Skeletal muscle satellite cell (primary cell): ENCODE results near the gene CEP89.
"Not testable (repeated sequence)": the region's sequence is repeated elsewhere in the genome, so short reads cannot be mapped to it uniquely, and the experiment has no call there.

Source experiments
- H3K27me3 ChIP-seq: 2 replicates; pipeline ENCODE4 v1.7.0; 2013; ENCODE audit warnings: low read length; ENCODE audit not compliant: control insufficient read depth, insufficient read depth
- H3K36me3 ChIP-seq: 2 replicates; pipeline ENCODE4 v1.7.0; 2013; ENCODE audit warnings: mild to moderate bottlenecking, control low read depth, low read length; ENCODE audit not compliant: insufficient read depth
- H3K4me1 ChIP-seq: 2 replicates; pipeline ENCODE4 v1.7.0; 2013; ENCODE audit warnings: low read length; ENCODE audit not compliant: control insufficient read depth, insufficient read depth
- H3K4me2 ChIP-seq: 2 replicates; pipeline ENCODE4 v1.7.0; 2013; ENCODE audit warnings: mild to moderate bottlenecking, low read length
- H3K4me3 ChIP-seq: 2 replicates; pipeline ENCODE4 v1.7.0; 2013; ENCODE audit warnings: low read length
- H3K9ac ChIP-seq: 2 replicates; pipeline ENCODE4 v1.7.0; 2013; ENCODE audit warnings: mild to moderate bottlenecking, low read depth, low read length, moderate library complexity
- H3K9me3 ChIP-seq: replicated peaks from 2 replicates; pipeline ENCODE4 v1.7.0; 2013; ENCODE audit warnings: mild to moderate bottlenecking, control low read depth, low read length

CEP89 gene

GRCh38 chr19:32889137-32889934 lies 82.4 kb downstream of the CEP89 start:
- Histone ChIP-seq H3K4me3 (no peak overlapping the region), H3K9ac (no peak overlapping the region), H3K27me3 (no peaks in the 10 kb centered on the region), H3K36me3 (no peaks in the 10 kb centered on the region), H3K9me3 (no peaks in the 10 kb centered on the region), H3K4me1 (no peaks in the 10 kb centered on the region), H3K4me2 (no peak overlapping the region)

GRCh38 chr19:32887572-32888215 lies 84.1 kb downstream of the CEP89 start:
- H3K27me3 ChIP-seq: no peaks in the 10 kb centered on the region
- H3K9ac ChIP-seq: no peak overlapping the region
- H3K9me3 ChIP-seq: no peaks in the 10 kb centered on the region
- no peak overlapping the region for H3K4me2 ChIP-seq
- H3K4me1 ChIP-seq: no peaks in the 10 kb centered on the region
- H3K36me3 ChIP-seq: no peaks in the 10 kb centered on the region
- no peak overlapping the region for H3K4me3 ChIP-seq

GRCh38 chr19:32886241-32886640 lies 85.5 kb downstream of the CEP89 start:
- Histone ChIP-seq H3K4me2 (no peak overlapping the region), H3K9ac (no peak overlapping the region), H3K9me3 (no peaks in the 10 kb centered on the region), H3K4me3 (no peak overlapping the region), H3K36me3 (no peaks in the 10 kb centered on the region), H3K27me3 (no peaks in the 10 kb centered on the region), H3K4me1 (no peaks in the 10 kb centered on the region)

GRCh38 chr19:32885255-32885654 lies 86.5 kb downstream of the CEP89 start:
- H3K4me2 ChIP-seq, H3K27me3 ChIP-seq, H3K9ac ChIP-seq, H3K4me3 ChIP-seq, H3K9me3 ChIP-seq, H3K4me1 ChIP-seq, H3K36me3 ChIP-seq: not testable (repeated sequence)

GRCh38 chr19:32881766-32882165 lies 90.0 kb downstream of the CEP89 start:
- Histone ChIP-seq H3K4me3 (no peak overlapping the region), H3K4me2 (no peak overlapping the region), H3K36me3 (no peaks in the 10 kb centered on the region), H3K4me1 (peaks cover 4% of the 10 kb centered on the region), H3K9ac (no peak overlapping the region), H3K27me3 (no peaks in the 10 kb centered on the region), H3K9me3 (no peaks in the 10 kb centered on the region)

- no peak overlapping the region for H3K9ac ChIP-seq
- H3K4me3 ChIP-seq: no peak overlapping the region
- H3K36me3 ChIP-seq: no peaks in the 10 kb centered on the region
- no peak overlapping the region for H3K4me2 ChIP-seq
- H3K9me3 ChIP-seq: no peaks in the 10 kb centered on the region
- H3K27me3 ChIP-seq: no peaks in the 10 kb centered on the region
- peaks cover 6% of the 10 kb centered on the region for H3K4me1 ChIP-seq
Measured at GRCh38 chr19:32880622-32881021, 91.1 kb downstream of the CEP89 start.

GRCh38 chr19:32879741-32880140 lies 92.0 kb downstream of the CEP89 start:
- Histone ChIP-seq H3K4me1 (peaks cover 6% of the 10 kb centered on the region), H3K27me3 (no peaks in the 10 kb centered on the region), H3K9ac (no peak overlapping the region), H3K4me2 (no peak overlapping the region), H3K4me3 (no peak overlapping the region), H3K9me3 (no peaks in the 10 kb centered on the region), H3K36me3 (no peaks in the 10 kb centered on the region)

- Histone ChIP-seq H3K4me3 (no peak overlapping the region), H3K4me1 (peaks cover 6% of the 10 kb centered on the region), H3K9me3 (no peaks in the 10 kb centered on the region), H3K9ac (no peak overlapping the region), H3K4me2 (no peak overlapping the region), H3K36me3 (no peaks in the 10 kb centered on the region), H3K27me3 (no peaks in the 10 kb centered on the region)
Measured at GRCh38 chr19:32878988-32879387, 92.8 kb downstream of the CEP89 start.

- no peak overlapping the region for H3K4me3 ChIP-seq
- H3K9ac ChIP-seq: no peak overlapping the region
- H3K9me3 ChIP-seq: no peaks in the 10 kb centered on the region
- no peak overlapping the region for H3K4me2 ChIP-seq
- no peaks in the 10 kb centered on the region for H3K27me3 ChIP-seq
- no peaks in the 10 kb centered on the region for H3K36me3 ChIP-seq
- H3K4me1 ChIP-seq: peaks cover 6% of the 10 kb centered on the region
Measured at GRCh38 chr19:32877977-32878745, 93.6 kb downstream of the CEP89 start.

- peaks cover 6% of the 10 kb centered on the region for H3K4me1 ChIP-seq
- no peaks in the 10 kb centered on the region for H3K36me3 ChIP-seq
- no peak overlapping the region for H3K4me2 ChIP-seq
- no peaks in the 10 kb centered on the region for H3K9me3 ChIP-seq
- H3K4me3 ChIP-seq: peak overlapping the region; percentile 22
- H3K9ac ChIP-seq: no peak overlapping the region
- no peaks in the 10 kb centered on the region for H3K27me3 ChIP-seq
Measured at GRCh38 chr19:32877323-32877912, 94.3 kb downstream of the CEP89 start.

- Histone ChIP-seq H3K4me1 (peaks cover 6% of the 10 kb centered on the region), H3K4me2 (no peak overlapping the region), H3K36me3 (no peaks in the 10 kb centered on the region), H3K9me3 (no peaks in the 10 kb centered on the region), H3K27me3 (no peaks in the 10 kb centered on the region), H3K9ac (no peak overlapping the region), H3K4me3 (no peak overlapping the region)
Measured at GRCh38 chr19:32876919-32877285, 94.9 kb downstream of the CEP89 start.
